ENCODE data around the gene NDUFA8. TPM values are rescaled to one million over a fixed set of nuclear protein-coding genes. Genes with fewer than 3 reads are reported as not detected.

Gene NDUFA8
- total RNA-seq, 1 experiment from 2014 or later: 55.5 TPM

DNA sequence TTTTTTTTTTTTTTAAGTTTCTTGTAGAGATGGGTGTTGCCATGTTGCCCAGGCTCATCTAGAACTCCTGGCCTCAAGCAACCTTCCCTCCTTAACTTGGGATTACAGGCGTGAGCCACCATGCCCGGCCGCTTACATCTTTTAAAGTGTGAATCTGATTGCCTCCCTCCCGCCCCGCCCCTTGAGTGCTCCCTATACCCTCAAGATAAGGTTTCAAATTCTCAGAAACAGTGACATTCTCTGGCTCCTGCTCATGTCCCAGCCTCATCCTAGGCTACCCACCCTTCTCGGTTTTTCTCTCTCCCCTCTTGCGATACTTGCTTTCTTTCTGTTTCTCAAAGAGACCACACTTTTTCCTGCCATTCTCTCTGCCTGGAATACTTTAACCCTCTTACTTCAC is 12.6 kb upstream of the NDUFA8 start:
- no TSS peak for BruUV-seq (replicated peaks)
- intact Hi-C loops (cut with micrococcal nuclease; ENCODE audit: unreplicated experiment) (no loop called here), in situ Hi-C loops (cut with HindIII; ENCODE audit: low pct_unique_long_range_greater_than_20kb, low sequenced_read_pairs) (no loop called here)
- DNase-seq (ENCODE audit: low read depth, low spot score) (no peak), ATAC-seq (no peak)
- TF ChIP-seq, protein P1, sequence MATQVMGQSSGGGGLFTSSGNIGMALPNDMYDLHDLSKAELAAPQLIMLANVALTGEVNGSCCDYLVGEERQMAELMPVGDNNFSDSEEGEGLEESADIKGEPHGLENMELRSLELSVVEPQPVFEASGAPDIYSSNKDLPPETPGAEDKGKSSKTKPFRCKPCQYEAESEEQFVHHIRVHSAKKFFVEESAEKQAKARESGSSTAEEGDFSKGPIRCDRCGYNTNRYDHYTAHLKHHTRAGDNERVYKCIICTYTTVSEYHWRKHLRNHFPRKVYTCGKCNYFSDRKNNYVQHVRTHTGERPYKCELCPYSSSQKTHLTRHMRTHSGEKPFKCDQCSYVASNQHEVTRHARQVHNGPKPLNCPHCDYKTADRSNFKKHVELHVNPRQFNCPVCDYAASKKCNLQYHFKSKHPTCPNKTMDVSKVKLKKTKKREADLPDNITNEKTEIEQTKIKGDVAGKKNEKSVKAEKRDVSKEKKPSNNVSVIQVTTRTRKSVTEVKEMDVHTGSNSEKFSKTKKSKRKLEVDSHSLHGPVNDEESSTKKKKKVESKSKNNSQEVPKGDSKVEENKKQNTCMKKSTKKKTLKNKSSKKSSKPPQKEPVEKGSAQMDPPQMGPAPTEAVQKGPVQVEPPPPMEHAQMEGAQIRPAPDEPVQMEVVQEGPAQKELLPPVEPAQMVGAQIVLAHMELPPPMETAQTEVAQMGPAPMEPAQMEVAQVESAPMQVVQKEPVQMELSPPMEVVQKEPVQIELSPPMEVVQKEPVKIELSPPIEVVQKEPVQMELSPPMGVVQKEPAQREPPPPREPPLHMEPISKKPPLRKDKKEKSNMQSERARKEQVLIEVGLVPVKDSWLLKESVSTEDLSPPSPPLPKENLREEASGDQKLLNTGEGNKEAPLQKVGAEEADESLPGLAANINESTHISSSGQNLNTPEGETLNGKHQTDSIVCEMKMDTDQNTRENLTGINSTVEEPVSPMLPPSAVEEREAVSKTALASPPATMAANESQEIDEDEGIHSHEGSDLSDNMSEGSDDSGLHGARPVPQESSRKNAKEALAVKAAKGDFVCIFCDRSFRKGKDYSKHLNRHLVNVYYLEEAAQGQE (IDR thresholded peaks at IDR 0.05; ENCODE audit: insufficient read depth in 1 of 2, low read depth in 2 of 2, low read length in 1 of 2): no peak
- TF ChIP-seq POLR2AphosphoS5 (IDR thresholded peaks at IDR 0.05; ENCODE audit: low read depth, low read length) (no peak), TCF7L2 (IDR thresholded peaks at IDR 0.05; ENCODE audit: low read depth, low read length) (no peak), SIN3A (IDR thresholded peaks at IDR 0.05; ENCODE audit: borderline replicate concordance, insufficient read depth, low read depth, low read length) (no peak)
- TF ChIP-seq, protein P2, sequence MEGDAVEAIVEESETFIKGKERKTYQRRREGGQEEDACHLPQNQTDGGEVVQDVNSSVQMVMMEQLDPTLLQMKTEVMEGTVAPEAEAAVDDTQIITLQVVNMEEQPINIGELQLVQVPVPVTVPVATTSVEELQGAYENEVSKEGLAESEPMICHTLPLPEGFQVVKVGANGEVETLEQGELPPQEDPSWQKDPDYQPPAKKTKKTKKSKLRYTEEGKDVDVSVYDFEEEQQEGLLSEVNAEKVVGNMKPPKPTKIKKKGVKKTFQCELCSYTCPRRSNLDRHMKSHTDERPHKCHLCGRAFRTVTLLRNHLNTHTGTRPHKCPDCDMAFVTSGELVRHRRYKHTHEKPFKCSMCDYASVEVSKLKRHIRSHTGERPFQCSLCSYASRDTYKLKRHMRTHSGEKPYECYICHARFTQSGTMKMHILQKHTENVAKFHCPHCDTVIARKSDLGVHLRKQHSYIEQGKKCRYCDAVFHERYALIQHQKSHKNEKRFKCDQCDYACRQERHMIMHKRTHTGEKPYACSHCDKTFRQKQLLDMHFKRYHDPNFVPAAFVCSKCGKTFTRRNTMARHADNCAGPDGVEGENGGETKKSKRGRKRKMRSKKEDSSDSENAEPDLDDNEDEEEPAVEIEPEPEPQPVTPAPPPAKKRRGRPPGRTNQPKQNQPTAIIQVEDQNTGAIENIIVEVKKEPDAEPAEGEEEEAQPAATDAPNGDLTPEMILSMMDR (IDR thresholded peaks at IDR 0.05): no peak
- no peak overlapping the region for H3K27ac ChIP-seq (ENCODE audit: low read length)
- H3K36me3 ChIP-seq (ENCODE audit: control insufficient read depth, insufficient read depth, low read length): no peaks in the 10 kb centered on the region
- ChIA-PET POLR2A (no interaction called here), CTCF (no interaction called here)
- H3K27me3 ChIP-seq (ENCODE audit: control insufficient read depth, insufficient read depth, low read length): no peaks in the 10 kb centered on the region; the same call in 1 of the 2 replicates
- H3K9me3 ChIP-seq (ENCODE audit: control insufficient read depth, insufficient read depth, low read depth, low read length): no peaks in the 10 kb centered on the region
- no peaks in the 10 kb centered on the region for H3K4me1 ChIP-seq (ENCODE audit: control insufficient read depth, insufficient read depth, low read length)
- no peak overlapping the region for H3K4me3 ChIP-seq (ENCODE audit: low read depth in 2 of 2, low read length in 2 of 2)

DNA sequence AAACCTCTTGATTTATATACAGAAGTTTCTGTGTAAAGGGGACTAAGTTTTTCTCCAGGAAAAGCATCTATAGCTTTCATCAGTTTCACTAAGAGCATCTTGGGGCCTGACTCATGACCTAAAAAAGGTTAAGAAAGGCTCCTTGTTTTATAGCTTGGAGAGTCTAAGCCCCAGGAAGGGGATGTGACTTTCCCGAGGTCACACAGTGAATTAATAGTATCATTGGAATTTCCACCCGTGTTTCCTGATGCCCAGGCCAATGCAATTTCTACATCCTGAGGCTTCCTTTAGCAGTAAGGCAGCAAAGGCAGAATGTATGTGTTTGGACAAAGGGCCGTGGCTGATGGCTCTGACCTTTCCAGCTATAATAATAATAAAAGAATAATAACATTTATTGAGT is 8.8 kb upstream of the NDUFA8 start:
- H3K4me3 ChIP-seq (ENCODE audit: low read depth in 2 of 2, low read length in 2 of 2): no peak overlapping the region
- CTCF ChIA-PET: no interaction called here
- POLR2A ChIA-PET: no interaction called here

More for the DNA sequence above, 8.8 kb upstream of the NDUFA8 start:
- no peak overlapping the region for H3K27ac ChIP-seq (ENCODE audit: low read length)
- BruUV-seq (replicated peaks): no TSS peak
- H3K27me3 ChIP-seq (ENCODE audit: control insufficient read depth, insufficient read depth, low read length): no peaks in the 10 kb centered on the region
- H3K36me3 ChIP-seq (ENCODE audit: control insufficient read depth, insufficient read depth, low read length): no peaks in the 10 kb centered on the region
- DNase-seq (ENCODE audit: low read depth, low spot score) (no peak), ATAC-seq (no peak)
- no peaks in the 10 kb centered on the region for H3K9me3 ChIP-seq (ENCODE audit: control insufficient read depth, insufficient read depth, low read depth, low read length)
- TF ChIP-seq, protein P1 (IDR thresholded peaks at IDR 0.05; ENCODE audit: insufficient read depth in 1 of 2, low read depth in 2 of 2, low read length in 1 of 2): no peak
- TF ChIP-seq POLR2AphosphoS5 (IDR thresholded peaks at IDR 0.05; ENCODE audit: low read depth, low read length): no peak
- TF ChIP-seq, protein P2 (IDR thresholded peaks at IDR 0.05): no peak
- no peak for TF ChIP-seq TCF7L2 (IDR thresholded peaks at IDR 0.05; ENCODE audit: low read depth, low read length)
- no peak for TF ChIP-seq SIN3A (IDR thresholded peaks at IDR 0.05; ENCODE audit: borderline replicate concordance, insufficient read depth, low read depth, low read length)
- intact Hi-C loops (cut with micrococcal nuclease; ENCODE audit: unreplicated experiment) (no loop called here), in situ Hi-C loops (cut with HindIII; ENCODE audit: low pct_unique_long_range_greater_than_20kb, low sequenced_read_pairs) (no loop called here)
- H3K4me1 ChIP-seq (ENCODE audit: control insufficient read depth, insufficient read depth, low read length): no peaks in the 10 kb centered on the region

Measured in Panc1 (cell line).